Measurements from ENCODE around the gene EIF3L. TPM values are rescaled to one million over a fixed set of nuclear protein-coding genes. Genes with fewer than 3 reads are reported as not detected.

Gene EIF3L
- total and polyA plus RNA-seq, 9 of the 15 experiments (the other 6 are each of a cell fraction or from before 2014, with no cell fraction given): 257 to 699 (median 368) TPM

GRCh38 chr22:37803195-37803638 is 46.0 kb upstream of the EIF3L start (continued):
- TF ChIP-seq ZBTB11 (CRISPR knock-in tag; IDR thresholded peaks at IDR 0.05) (peak in 1 of 3 experiments; percentile 30; a peak in 1 of 6 replicates), NONO (IDR thresholded peaks at IDR 0.05; ENCODE audit: low read depth in 2 of 2, low read length in 1 of 2) (peak in 1 of 2 experiments; percentile 96; a peak in 2 of 4 replicates), ZC3H11A (IDR thresholded peaks at IDR 0.05; ENCODE audit: low read depth, low read length) (no peak), KAT7 (CRISPR knock-in tag; IDR thresholded peaks at IDR 0.05; ENCODE audit: borderline replicate concordance) (no peak), EWSR1 (IDR thresholded peaks at IDR 0.05; ENCODE audit: borderline replicate concordance, low read depth, partially characterized antibody) (no peak), ZNF263 (CRISPR knock-in tag; IDR thresholded peaks at IDR 0.05; ENCODE audit: borderline replicate concordance) (no peak), NRF1 (conservative IDR thresholded peaks at IDR 0.05 in 1 of 2, IDR thresholded peaks at IDR 0.05 in 1 of 2) (peak; percentile 41 to 44; a peak in 2 of 4 replicates), RBBP5 (IDR thresholded peaks at IDR 0.05; ENCODE audit: borderline replicate concordance, insufficient read depth, low read length, poor library complexity, severe bottlenecking) (peak; percentile 36), HMG20B (CRISPR knock-in tag; IDR thresholded peaks at IDR 0.05) (no peak), ZNF274 (IDR thresholded peaks at IDR 0.05; ENCODE audit: borderline replicate concordance, low read depth, low read length) (no peak)

All from K562 (cell line).